Measurements from ENCODE around the gene PEMT. TPM values are rescaled to one million over a fixed set of nuclear protein-coding genes. Genes with fewer than 3 reads are reported as not detected.
A peak's percentile ranks its signal among the peaks of the same experiment; 100 is the strongest.

The PEMT gene
- total and polyA plus RNA-seq, 2 experiments from 2014 or later = 54.8 to 55.2 TPM

DNA sequence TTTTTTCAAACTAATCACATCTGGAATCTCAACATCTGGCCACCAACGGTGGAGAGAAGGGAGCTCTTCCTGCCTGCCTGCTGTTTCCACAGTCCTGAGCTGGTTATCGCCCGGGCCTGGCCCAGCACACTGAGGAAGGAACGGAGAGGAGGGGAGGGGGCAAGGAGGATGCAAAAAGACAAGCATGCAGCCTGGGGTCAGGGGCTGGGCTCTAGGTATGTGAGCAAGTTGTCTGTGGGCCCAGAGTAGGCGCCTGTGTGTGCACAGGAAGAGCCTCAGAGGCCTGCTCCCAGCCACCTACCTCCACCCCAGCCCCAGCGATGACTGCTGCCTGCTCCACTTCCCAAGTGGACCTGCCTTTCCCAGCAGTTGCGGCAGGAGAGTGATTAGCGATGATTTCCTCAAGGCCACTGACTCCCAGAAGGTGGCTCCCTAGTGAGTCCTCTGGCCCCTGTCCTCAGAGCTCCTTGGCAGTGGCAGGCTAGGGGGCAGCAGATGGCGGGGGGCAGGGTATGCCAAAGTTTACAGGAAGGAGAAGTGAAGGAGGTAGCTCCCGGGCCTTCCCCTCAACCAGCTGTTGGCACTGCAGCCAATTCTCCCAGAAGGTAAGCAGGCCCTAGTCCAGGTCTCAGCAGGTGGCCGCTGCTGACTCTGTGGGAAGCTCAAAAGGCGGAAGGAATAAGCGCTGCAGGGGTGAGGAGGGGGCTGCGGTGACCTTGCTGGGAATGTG lies 68.3 kb downstream of the PEMT start:
- no peaks in the 10 kb centered on the region for H3K27me3 ChIP-seq (ENCODE audit: insufficient read depth)
- peak; percentile 45 for ATAC-seq
- peak overlapping the region; percentile 83 for H3K27ac Mint-ChIP-seq
- no peaks in the 10 kb centered on the region for H4K20me1 ChIP-seq (replicated peaks; ENCODE audit: insufficient read depth)
- no peaks in the 10 kb centered on the region for H3K9me2 ChIP-seq (ENCODE audit: insufficient read depth)
- H3K36me3 ChIP-seq (ENCODE audit: insufficient read depth) = no peaks in the 10 kb centered on the region
- H3K4me3 ChIP-seq = no peak overlapping the region
- peaks cover 20% of the 10 kb centered on the region for H3K27me3 Mint-ChIP-seq (ENCODE audit: insufficient read depth, low read depth, poor library complexity)
- no peaks in the 10 kb centered on the region for H3F3A ChIP-seq (replicated peaks; ENCODE audit: low read depth)
- H3K4me2 ChIP-seq = no peak overlapping the region
- H2AFZ ChIP-seq = no peak overlapping the region
- no peak overlapping the region; the same call in 2 of the 3 replicates for H3K4me3 Mint-ChIP-seq
- no peaks in the 10 kb centered on the region; the same call in 2 of the 3 replicates for H3K36me3 Mint-ChIP-seq (ENCODE audit: low read depth)
- TF ChIP-seq JUNB (IDR thresholded peaks at IDR 0.05; ENCODE audit: unreplicated experiment) (no peak), EZH2 (IDR thresholded peaks at IDR 0.05; ENCODE audit: low read depth, unreplicated experiment) (no peak), ZNF331 (CRISPR knock-in tag; IDR thresholded peaks at IDR 0.05; ENCODE audit: low read depth) (no peak), CREB1 (CRISPR knock-in tag; IDR thresholded peaks at IDR 0.05; ENCODE audit: low read depth) (no peak)
- TF ChIP-seq, protein P1, sequence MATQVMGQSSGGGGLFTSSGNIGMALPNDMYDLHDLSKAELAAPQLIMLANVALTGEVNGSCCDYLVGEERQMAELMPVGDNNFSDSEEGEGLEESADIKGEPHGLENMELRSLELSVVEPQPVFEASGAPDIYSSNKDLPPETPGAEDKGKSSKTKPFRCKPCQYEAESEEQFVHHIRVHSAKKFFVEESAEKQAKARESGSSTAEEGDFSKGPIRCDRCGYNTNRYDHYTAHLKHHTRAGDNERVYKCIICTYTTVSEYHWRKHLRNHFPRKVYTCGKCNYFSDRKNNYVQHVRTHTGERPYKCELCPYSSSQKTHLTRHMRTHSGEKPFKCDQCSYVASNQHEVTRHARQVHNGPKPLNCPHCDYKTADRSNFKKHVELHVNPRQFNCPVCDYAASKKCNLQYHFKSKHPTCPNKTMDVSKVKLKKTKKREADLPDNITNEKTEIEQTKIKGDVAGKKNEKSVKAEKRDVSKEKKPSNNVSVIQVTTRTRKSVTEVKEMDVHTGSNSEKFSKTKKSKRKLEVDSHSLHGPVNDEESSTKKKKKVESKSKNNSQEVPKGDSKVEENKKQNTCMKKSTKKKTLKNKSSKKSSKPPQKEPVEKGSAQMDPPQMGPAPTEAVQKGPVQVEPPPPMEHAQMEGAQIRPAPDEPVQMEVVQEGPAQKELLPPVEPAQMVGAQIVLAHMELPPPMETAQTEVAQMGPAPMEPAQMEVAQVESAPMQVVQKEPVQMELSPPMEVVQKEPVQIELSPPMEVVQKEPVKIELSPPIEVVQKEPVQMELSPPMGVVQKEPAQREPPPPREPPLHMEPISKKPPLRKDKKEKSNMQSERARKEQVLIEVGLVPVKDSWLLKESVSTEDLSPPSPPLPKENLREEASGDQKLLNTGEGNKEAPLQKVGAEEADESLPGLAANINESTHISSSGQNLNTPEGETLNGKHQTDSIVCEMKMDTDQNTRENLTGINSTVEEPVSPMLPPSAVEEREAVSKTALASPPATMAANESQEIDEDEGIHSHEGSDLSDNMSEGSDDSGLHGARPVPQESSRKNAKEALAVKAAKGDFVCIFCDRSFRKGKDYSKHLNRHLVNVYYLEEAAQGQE (IDR thresholded peaks at IDR 0.05; ENCODE audit: unreplicated experiment) = no peak
- TF ChIP-seq, protein P2, sequence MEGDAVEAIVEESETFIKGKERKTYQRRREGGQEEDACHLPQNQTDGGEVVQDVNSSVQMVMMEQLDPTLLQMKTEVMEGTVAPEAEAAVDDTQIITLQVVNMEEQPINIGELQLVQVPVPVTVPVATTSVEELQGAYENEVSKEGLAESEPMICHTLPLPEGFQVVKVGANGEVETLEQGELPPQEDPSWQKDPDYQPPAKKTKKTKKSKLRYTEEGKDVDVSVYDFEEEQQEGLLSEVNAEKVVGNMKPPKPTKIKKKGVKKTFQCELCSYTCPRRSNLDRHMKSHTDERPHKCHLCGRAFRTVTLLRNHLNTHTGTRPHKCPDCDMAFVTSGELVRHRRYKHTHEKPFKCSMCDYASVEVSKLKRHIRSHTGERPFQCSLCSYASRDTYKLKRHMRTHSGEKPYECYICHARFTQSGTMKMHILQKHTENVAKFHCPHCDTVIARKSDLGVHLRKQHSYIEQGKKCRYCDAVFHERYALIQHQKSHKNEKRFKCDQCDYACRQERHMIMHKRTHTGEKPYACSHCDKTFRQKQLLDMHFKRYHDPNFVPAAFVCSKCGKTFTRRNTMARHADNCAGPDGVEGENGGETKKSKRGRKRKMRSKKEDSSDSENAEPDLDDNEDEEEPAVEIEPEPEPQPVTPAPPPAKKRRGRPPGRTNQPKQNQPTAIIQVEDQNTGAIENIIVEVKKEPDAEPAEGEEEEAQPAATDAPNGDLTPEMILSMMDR (conservative IDR thresholded peaks at IDR 0.05; ENCODE audit: low read depth in 2 of 2) = peak in 1 of 2 experiments; percentile 30; a peak in 1 of 4 replicates
- no peaks in the 10 kb centered on the region for H3K79me2 ChIP-seq (replicated peaks; ENCODE audit: insufficient read depth)
- peaks cover 28% of the 10 kb centered on the region for H3K4me1 Mint-ChIP-seq
- H3K4me1 ChIP-seq (ENCODE audit: insufficient read depth) = peaks cover 8% of the 10 kb centered on the region
- peak overlapping the region; percentile 74 for H3K27ac ChIP-seq (ENCODE audit: low read depth)
- peaks cover 6% of the 10 kb centered on the region; the same call in 2 of the 3 replicates for H3K9me3 Mint-ChIP-seq
- DNase-seq (ENCODE audit: low spot score) = peak; percentile 25

DNA sequence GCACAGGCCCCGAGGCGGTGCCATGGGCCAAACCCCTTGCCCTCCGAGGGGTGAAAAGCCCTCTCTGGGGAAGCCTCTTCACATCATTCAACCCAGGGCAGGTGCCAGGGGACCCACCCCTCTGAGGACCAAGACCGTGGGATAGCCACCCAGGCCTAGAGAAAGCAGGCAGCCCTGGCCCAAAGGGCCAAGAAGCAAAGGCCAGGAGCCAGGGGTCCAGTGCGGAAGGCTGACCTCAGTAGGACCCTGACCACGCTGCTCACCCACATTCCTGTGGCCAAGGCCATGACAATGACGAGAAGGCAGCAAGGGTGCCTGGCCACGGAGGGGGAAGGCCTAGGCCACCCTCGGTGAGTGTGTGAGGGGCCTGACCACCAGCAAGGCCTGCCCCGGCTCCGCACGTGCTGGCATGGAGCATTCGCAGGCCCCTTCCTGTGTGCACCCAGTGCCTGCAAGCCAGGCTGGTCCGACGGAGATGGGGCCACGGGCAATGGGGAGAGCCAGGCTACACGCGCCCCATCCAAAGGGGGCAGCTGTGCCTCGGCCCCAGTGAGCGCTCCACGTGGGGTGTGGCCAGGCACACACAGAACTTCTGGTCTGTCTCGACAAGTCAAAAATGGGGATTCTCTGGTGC lies 70.8 kb downstream of the PEMT start:
- Mint-ChIP-seq H3K4me1 (peaks cover 37% of the 10 kb centered on the region), H3K27me3 (ENCODE audit: insufficient read depth, low read depth, poor library complexity) (peaks cover 16% of the 10 kb centered on the region), H3K27ac (no peak overlapping the region), H3K36me3 (ENCODE audit: low read depth) (no peaks in the 10 kb centered on the region; the same call in 2 of the 3 replicates), H3K9me3 (peaks cover 6% of the 10 kb centered on the region; the same call in 2 of the 3 replicates), H3K4me3 (no peak overlapping the region)
- Histone ChIP-seq H3K4me3 (no peak overlapping the region), H3K4me2 (no peak overlapping the region), H2AFZ (no peak overlapping the region), H3K4me1 (ENCODE audit: insufficient read depth) (peaks cover 8% of the 10 kb centered on the region), H3F3A (replicated peaks; ENCODE audit: low read depth) (no peaks in the 10 kb centered on the region), H4K20me1 (replicated peaks; ENCODE audit: insufficient read depth) (no peaks in the 10 kb centered on the region), H3K36me3 (ENCODE audit: insufficient read depth) (no peaks in the 10 kb centered on the region), H3K27me3 (ENCODE audit: insufficient read depth) (no peaks in the 10 kb centered on the region), H3K79me2 (replicated peaks; ENCODE audit: insufficient read depth) (no peaks in the 10 kb centered on the region), H3K27ac (ENCODE audit: low read depth) (no peak overlapping the region), H3K9me2 (ENCODE audit: insufficient read depth) (no peaks in the 10 kb centered on the region)
- ATAC-seq (no peak), DNase-seq (ENCODE audit: low spot score) (no peak)
- TF ChIP-seq POLR2AphosphoS5 (IDR thresholded peaks at IDR 0.05; ENCODE audit: low read depth) = no peak
- no peak for TF ChIP-seq STAT1 (IDR thresholded peaks at IDR 0.05; ENCODE audit: unreplicated experiment)
- TF ChIP-seq EZH2 (IDR thresholded peaks at IDR 0.05; ENCODE audit: low read depth, unreplicated experiment) = no peak
- TF ChIP-seq, protein P1 (IDR thresholded peaks at IDR 0.05; ENCODE audit: unreplicated experiment) = no peak
